Hepatocyte (in vitro differentiated cells): Measurements from ENCODE around the gene RBM8A. TPM values are rescaled to one million over a fixed set of nuclear protein-coding genes. Genes with fewer than 3 reads are reported as not detected.

Experiments
- DNase-seq: peaks from one replicate; pipeline ENCODE4 v3.0.0-alpha.2; 2016; ENCODE audit warnings: low spot score
- H2AFZ ChIP-seq: fragments of 200-600 bp; sonication (generic); 2 replicates; pipeline ENCODE4 v1.6.0; 2016; ENCODE audit warnings: antibody characterized with exemption, mild to moderate bottlenecking
- H3K27ac ChIP-seq: fragments of 200-600 bp; sonication (generic); 2 replicates; pipeline ENCODE4 v1.5.1; 2016; ENCODE audit warnings: mild to moderate bottlenecking
- H3K27me3 ChIP-seq: fragments of 200-600 bp; sonication (generic); 2 replicates; pipeline ENCODE4 v1.6.1; 2016
- H3K36me3 ChIP-seq: fragments of 200-600 bp; sonication (generic); replicated peaks from 2 replicates; pipeline ENCODE4 v1.5.1; 2016; ENCODE audit warnings: low read depth; ENCODE audit not compliant: insufficient read depth
- H3K4me1 ChIP-seq: fragments of 200-600 bp; sonication (generic); 2 replicates; pipeline ENCODE4 v1.5.1; 2016; ENCODE audit warnings: mild to moderate bottlenecking, moderate library complexity; ENCODE audit not compliant: insufficient read depth
- H3K4me2 ChIP-seq: fragments of 200-600 bp; sonication (generic); 2 replicates; pipeline ENCODE4 v1.6.0; 2016
- H3K4me3 ChIP-seq: fragments of 200-600 bp; sonication (generic); 2 replicates; pipeline ENCODE4 v1.5.1; 2016; ENCODE audit warnings: mild to moderate bottlenecking
- H3K79me2 ChIP-seq: fragments of 200-600 bp; sonication (generic); 2 replicates; pipeline ENCODE4 v1.6.0; 2017; ENCODE audit warnings: mild to moderate bottlenecking
- H3K9me2 ChIP-seq: fragments of 200-600 bp; sonication (generic); replicated peaks from 2 replicates; pipeline ENCODE4 v1.6.0; 2017; ENCODE audit warnings: mild to moderate bottlenecking; ENCODE audit not compliant: insufficient read depth
- H3K9me3 ChIP-seq: fragments of 200-600 bp; sonication (generic); 2 replicates; pipeline ENCODE4 v1.5.1; 2016; ENCODE audit warnings: low read depth, mild to moderate bottlenecking
- H4K20me1 ChIP-seq: fragments of 200-600 bp; sonication (generic); 2 replicates; pipeline ENCODE4 v1.6.0; 2016; ENCODE audit warnings: mild to moderate bottlenecking; ENCODE audit not compliant: insufficient read depth, poor library complexity, severe bottlenecking
- EZH2 ChIP-seq: fragments of 200-600 bp; sonication (generic); IDR thresholded peaks from 2 replicates; pipeline ENCODE4 v1.6.1; 2016; ENCODE audit warnings: antibody characterized with exemption, mild to moderate bottlenecking, borderline replicate concordance
- EZH2phosphoT487 ChIP-seq: fragments of 200-600 bp; sonication (generic); IDR thresholded peaks from one replicate; pipeline ENCODE4 v1.6.1; 2018; ENCODE audit warnings: antibody characterized with exemption, mild to moderate bottlenecking, low read depth, moderate library complexity; ENCODE audit not compliant: unreplicated experiment, severe bottlenecking
- WGBS: methylation state at CpG from one replicate; pipeline ENCODE4 v1.1.6; 2016; ENCODE audit warnings: low lambda C conversion rate; ENCODE audit errors: missing lambda C conversion rate; 5-methylcytosine and 5-hydroxymethylcytosine counted together
- polyA plus RNA-seq: library from polyadenylated mRNA; unstranded; fragments of >200 nt; fragmentation: Nextera tagmentation; extraction: Ambion mirVana; gene quantifications from 2 replicates; pipeline ENCODE4 v1.2.1, GENCODE V29; 2016
- total RNA-seq: library from RNA; depleted of rRNA; stranded (reverse); fragments of >200 nt; gene quantifications from 2 replicates; pipeline ENCODE4 v1.2.3, GENCODE V29; 2014
- TF ChIP-seq, protein P1 (sequence below): fragments of 200-600 bp; sonication (generic); IDR thresholded peaks from 2 replicates; pipeline ENCODE4 v1.5.1; 2016; ENCODE audit warnings: antibody characterized with exemption, mild to moderate bottlenecking; ENCODE audit not compliant: poor library complexity

Gene RBM8A
- total and polyA plus RNA-seq, 2 experiments from 2014 or later, result 141 to 185 TPM

DNA sequence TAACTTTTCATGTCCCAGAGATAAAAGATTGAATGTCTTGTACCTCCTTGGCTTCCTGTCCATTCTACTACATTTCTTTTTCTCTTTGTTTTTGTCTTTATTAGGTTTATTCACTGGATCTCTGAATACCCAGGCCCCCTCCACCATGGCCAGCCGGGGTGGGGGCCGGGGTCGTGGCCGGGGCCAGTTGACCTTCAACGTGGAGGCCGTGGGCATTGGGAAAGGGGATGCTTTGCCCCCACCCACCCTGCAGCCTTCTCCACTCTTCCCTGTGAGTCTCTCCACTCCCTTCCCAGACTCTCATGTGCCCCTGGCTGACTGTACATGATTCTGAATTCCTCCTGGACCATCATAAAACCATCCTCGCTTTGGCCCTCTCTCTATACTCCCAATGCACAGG, 47.4 kb upstream of the RBM8A start:
- H3K36me3 ChIP-seq, result no peaks in the 10 kb centered on the region
- H3K27me3 ChIP-seq, result no peaks in the 10 kb centered on the region
- H3K27ac ChIP-seq, result no peak overlapping the region
- no peaks in the 10 kb centered on the region for H4K20me1 ChIP-seq
- TF ChIP-seq EZH2phosphoT487, result no peak
- TF ChIP-seq EZH2, result no peak
- TF ChIP-seq, protein P1, sequence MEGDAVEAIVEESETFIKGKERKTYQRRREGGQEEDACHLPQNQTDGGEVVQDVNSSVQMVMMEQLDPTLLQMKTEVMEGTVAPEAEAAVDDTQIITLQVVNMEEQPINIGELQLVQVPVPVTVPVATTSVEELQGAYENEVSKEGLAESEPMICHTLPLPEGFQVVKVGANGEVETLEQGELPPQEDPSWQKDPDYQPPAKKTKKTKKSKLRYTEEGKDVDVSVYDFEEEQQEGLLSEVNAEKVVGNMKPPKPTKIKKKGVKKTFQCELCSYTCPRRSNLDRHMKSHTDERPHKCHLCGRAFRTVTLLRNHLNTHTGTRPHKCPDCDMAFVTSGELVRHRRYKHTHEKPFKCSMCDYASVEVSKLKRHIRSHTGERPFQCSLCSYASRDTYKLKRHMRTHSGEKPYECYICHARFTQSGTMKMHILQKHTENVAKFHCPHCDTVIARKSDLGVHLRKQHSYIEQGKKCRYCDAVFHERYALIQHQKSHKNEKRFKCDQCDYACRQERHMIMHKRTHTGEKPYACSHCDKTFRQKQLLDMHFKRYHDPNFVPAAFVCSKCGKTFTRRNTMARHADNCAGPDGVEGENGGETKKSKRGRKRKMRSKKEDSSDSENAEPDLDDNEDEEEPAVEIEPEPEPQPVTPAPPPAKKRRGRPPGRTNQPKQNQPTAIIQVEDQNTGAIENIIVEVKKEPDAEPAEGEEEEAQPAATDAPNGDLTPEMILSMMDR, result no peak
- no peak for DNase-seq
- H3K9me2 ChIP-seq, result no peaks in the 10 kb centered on the region
- WGBS, result 89% methylated on average over 7 of the region's 7 CpGs
- H3K79me2 ChIP-seq, result no peaks in the 10 kb centered on the region
- no peaks in the 10 kb centered on the region for H3K9me3 ChIP-seq
- H2AFZ ChIP-seq, result no peak overlapping the region
- H3K4me2 ChIP-seq, result no peak overlapping the region
- no peak overlapping the region for H3K4me3 ChIP-seq
- peaks cover 17% of the 10 kb centered on the region for H3K4me1 ChIP-seq

DNA sequence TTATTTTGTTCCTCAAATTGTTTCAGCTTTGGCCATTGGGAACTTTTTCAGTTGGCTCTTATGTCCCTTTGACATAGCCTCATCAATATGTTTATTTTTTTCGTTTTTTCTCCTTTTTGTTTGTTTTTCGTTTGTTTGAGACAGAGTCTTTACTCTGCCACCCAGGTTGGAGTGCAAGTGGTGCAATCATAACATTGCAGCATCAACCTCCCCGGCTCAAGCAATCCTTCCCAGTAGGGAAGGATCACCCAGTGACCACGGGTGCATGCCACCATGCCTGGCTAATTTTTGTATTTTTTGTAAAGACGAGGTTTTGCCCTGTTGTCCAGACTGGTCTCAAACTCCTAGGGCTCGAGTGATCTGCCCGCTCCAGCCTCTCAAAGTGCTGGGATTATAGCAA, 45.3 kb upstream of the RBM8A start:
- Histone ChIP-seq H2AFZ (no peak overlapping the region), H3K4me2 (no peak overlapping the region)
- no peak for DNase-seq

DNA sequence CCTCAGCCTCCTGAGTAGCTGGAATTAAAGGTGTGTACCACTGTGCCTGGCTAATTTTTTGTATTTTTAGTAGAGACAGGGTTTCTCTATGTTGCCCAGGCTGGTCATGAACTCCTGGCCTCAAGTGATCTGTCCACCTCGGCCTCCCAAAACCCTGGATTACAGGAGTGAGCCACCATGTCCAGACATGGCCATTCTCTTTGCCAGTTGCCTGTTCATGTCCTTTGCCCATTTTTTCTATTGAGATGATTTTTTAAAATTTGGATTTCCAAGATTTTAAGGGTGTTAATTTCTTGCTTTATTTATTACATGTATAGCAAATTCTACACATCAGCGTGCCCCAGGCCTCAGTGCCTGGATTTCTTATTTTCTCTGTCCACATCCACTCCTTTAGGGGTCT, 40.0 kb upstream of the RBM8A start:
- WGBS, result 87% methylated on average over 2 of the region's 2 CpGs
- H3K27ac ChIP-seq, result no peak overlapping the region
- no peak overlapping the region for H3K4me2 ChIP-seq
- no peak for DNase-seq
- no peaks in the 10 kb centered on the region for H3K9me2 ChIP-seq
- no peaks in the 10 kb centered on the region for H3K36me3 ChIP-seq
- no peak overlapping the region for H3K4me3 ChIP-seq
- H4K20me1 ChIP-seq, result no peaks in the 10 kb centered on the region
- H3K79me2 ChIP-seq, result peaks cover 5% of the 10 kb centered on the region
- H2AFZ ChIP-seq, result no peak overlapping the region
- TF ChIP-seq, protein P1, result no peak
- TF ChIP-seq EZH2phosphoT487 (no peak), EZH2 (no peak)
- H3K4me1 ChIP-seq, result peaks cover 17% of the 10 kb centered on the region
- no peaks in the 10 kb centered on the region for H3K9me3 ChIP-seq
- H3K27me3 ChIP-seq, result peaks cover 9% of the 10 kb centered on the region

More for the DNA sequence above, 45.3 kb upstream of the RBM8A start:
- no peak overlapping the region for H3K4me3 ChIP-seq
- H3K27me3 ChIP-seq, result no peaks in the 10 kb centered on the region
- no peaks in the 10 kb centered on the region for H4K20me1 ChIP-seq
- TF ChIP-seq EZH2phosphoT487 (no peak), EZH2 (no peak)
- TF ChIP-seq, protein P1, result no peak
- H3K9me2 ChIP-seq, result no peaks in the 10 kb centered on the region
- H3K27ac ChIP-seq, result no peak overlapping the region
- peaks cover under 1% of the 10 kb centered on the region for H3K4me1 ChIP-seq
- H3K36me3 ChIP-seq, result no peaks in the 10 kb centered on the region
- WGBS, result 82% methylated on average over 7 of the region's 7 CpGs
- H3K9me3 ChIP-seq, result no peaks in the 10 kb centered on the region
- peaks cover 1% of the 10 kb centered on the region for H3K79me2 ChIP-seq
